Hepatic stellate cell (primary cell): ENCODE measurements around the gene LTBR.

Experiments used
- DNase-seq: peaks from one replicate; pipeline ENCODE4 v3.0.0; 2011; ENCODE audit warnings: low spot score

LTBR gene

DNA sequence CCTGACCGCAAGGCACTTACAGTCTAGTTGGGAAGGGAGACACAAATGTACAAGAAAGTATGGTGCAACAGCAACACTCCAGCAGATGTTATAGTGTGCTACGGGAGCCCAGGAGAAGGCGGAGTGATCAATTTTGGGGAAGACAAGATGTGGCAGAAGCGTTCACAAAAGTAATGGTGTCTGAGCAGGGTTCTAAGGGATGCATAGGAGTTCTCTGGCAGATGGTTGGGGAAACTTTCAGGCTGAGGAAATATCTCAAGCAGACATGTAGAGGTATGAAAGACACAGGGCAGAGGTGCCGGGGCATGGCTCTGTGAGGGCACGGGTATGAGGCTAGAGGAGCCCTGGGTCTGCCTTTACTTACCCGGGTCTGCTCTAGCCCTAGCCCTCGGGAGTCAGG, 37.0 kb upstream of the LTBR start:
- no peak for DNase-seq

- DNase-seq = peak; percentile 76
Observed at GRCh38 chr12:6347367-6348338, 36.3 kb upstream of the LTBR start.

GRCh38 chr12:6351622-6352021, 32.3 kb upstream of the LTBR start:
- no peak for DNase-seq

GRCh38 chr12:6352193-6353173, 31.5 kb upstream of the LTBR start:
- DNase-seq = no peak

- DNase-seq = no peak
Observed at GRCh38 chr12:6354495-6355393, 29.2 kb upstream of the LTBR start.

GRCh38 chr12:6355491-6356373, 28.2 kb upstream of the LTBR start:
- DNase-seq = no peak

- DNase-seq = no peak
Observed at GRCh38 chr12:6356374-6356820, 27.6 kb upstream of the LTBR start.

- DNase-seq = no peak
Observed at GRCh38 chr12:6358881-6359280, 25.1 kb upstream of the LTBR start.

DNA sequence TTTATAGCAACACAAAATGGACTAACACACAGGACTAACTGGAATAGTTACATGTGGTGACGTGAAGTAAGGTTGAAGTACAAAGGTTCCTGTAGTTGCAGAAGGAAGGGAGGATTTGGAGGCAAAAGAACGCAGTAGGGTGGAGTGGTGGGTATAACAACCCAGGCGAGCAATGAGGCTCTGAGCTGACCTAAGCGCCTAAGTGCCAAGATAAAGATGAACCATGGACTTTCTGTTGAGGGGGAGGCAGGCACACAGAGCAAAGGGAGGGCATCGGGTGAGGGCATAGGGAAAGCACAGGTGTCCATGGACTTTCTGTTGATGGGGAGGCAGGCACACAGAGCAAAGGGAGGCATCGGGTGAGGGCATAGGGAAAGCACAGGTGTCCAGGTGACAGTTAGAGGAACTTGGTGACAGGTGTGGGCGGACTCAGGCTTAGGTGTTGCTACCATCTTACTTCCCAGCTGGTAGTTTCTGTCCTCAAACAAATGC, 23.8 kb upstream of the LTBR start:
- no peak for DNase-seq

DNA sequence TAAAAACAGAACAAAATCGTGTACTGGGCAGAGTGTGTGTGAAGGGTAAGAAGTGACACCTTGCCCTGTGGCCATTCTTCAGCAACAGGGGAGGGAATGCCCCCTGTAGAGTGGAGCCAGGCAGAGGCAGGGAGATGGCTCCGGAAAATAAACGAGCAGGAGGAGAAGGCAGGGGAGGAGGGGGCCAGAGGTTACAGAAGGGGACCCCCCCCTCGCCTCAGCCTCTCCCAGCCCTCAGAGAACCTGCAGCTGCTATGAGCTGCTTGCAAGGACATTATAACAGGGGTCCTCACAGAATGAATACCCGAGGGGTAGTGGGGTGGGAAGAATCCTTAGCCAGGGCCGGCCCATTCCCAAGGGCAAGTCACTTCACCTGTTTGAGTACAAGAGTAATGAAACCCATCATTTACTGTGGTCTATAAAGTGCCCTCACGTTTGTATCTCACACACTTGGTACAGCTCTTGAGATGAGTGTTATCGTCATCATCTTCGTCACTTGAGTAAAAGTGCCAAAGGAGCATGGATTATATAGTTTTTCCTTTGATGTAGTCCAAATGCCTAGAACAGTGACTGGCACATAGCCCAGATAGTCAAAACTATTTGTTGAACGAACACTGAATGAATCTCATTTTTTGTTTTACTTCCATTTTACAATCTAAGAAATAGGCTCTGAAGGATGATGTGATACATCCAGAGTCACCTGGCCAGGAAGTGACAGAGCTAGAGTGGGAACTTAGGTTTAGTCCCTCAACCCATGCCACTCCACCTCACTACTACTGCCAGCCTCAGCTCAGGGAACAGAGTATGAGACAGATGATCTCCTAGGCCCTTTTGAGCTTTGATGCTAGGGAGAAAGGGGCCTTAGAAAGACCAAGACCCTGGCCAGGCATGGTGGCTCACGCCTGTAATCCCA, 23.1 kb upstream of the LTBR start:
- no peak for DNase-seq

GRCh38 chr12:6361834-6362233, 22.1 kb upstream of the LTBR start:
- no peak for DNase-seq

DNA sequence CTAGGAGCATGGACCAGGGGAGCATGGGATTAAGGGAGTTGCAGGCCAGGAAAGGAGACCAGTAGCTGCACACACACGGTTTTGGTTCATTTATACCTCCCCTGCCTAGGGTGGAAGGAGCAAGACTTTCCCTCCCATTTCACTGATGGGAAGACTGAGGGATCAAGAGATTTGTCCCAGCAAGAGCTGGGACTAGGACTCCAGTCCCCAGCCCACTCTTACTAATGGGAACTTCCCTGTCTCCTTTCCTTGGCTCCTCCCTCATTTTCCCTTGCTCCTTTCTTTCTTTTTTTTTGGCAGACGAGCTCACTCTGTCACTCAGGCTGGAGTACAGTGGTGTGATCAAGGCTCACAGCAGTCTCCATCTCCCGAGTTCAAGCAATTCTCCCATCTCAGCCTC, 21.6 kb upstream of the LTBR start:
- DNase-seq = no peak

DNA sequence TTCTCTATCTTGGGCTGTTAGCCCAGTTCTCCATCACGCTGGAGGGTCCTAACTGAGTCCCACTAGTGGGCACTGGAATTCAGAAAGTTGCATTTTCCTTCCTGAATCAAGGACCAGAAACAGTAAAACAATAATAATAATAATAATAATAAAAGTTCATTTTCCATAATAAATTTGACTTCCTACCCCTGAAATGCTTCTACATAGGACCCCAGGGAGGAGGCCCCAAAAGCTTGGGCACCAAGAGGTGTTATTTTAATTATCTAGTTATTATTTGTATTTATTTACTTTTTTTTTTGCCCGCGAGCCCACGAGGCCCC, 21.0 kb upstream of the LTBR start:
- no peak for DNase-seq

GRCh38 chr12:6363330-6364043, 20.5 kb upstream of the LTBR start:
- peak; percentile 92 for DNase-seq

DNA sequence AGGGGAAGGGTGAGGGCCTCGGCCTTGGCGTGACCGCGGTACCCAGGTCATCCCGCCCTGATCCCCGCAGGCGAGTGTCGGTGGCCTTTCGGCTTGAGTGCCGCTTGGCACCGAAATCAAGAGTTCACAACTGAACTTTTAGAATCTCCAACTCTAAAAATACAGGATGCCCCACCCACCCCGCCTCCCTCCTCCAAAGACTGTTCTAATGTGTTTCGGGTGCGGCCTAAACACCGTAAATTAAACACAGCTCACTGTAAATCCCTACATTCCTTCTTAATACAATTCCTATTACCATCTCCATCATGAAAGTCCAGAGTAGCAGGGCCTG, 20.0 kb upstream of the LTBR start:
- no peak for DNase-seq

- peak; percentile 51 for DNase-seq
Observed at GRCh38 chr12:6367065-6367968, 16.6 kb upstream of the LTBR start.

- no peak for DNase-seq
Observed at GRCh38 chr12:6367969-6368892, 15.7 kb upstream of the LTBR start.
